K562 treated with DMSO at 1 percent for 24 hours (cell line): ENCODE measurements around the gene ANKRD35. TPM values are rescaled to one million over a fixed set of nuclear protein-coding genes. Genes with fewer than 3 reads are reported as not detected.

Experiments
- total RNA-seq: library from RNA; unstranded; fragments of 300-600 nt; gene quantifications from 2 replicates; pipeline ENCODE4 v1.2.3, GENCODE V29; 2022; ENCODE audit warnings: low read depth; ENCODE audit not compliant: insufficient read depth

ANKRD35 gene, protein sequence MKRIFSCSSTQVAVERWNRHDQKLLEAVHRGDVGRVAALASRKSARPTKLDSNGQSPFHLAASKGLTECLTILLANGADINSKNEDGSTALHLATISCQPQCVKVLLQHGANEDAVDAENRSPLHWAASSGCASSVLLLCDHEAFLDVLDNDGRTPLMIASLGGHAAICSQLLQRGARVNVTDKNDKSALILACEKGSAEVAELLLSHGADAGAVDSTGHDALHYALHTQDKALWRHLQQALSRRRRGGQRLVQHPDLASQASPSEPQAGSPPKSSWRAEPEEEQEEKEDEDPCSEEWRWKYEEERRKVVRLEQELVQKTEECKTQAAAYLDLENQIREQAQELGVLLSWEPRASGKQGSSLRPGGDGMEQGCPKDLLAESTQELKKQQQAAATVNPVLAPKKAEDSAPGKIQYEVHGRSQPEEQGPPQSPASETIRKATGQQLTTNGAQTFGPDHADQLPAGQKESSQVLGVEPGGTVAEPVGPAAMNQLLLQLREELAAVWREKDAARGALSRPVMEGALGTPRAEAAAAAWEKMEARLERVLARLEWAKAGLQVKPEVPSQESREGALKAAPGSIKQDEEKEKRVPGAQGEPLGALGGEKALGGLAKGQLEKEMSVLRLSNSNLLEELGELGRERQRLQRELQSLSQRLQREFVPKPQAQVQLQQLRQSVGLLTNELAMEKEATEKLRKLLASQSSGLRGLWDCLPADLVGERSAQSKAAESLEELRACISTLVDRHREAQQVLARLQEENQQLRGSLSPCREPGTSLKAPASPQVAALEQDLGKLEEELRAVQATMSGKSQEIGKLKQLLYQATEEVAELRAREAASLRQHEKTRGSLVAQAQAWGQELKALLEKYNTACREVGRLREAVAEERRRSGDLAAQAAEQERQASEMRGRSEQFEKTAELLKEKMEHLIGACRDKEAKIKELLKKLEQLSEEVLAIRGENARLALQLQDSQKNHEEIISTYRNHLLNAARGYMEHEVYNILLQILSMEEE
- 0.29 and 0.47 TPM in 2 replicates for total RNA-seq

DNA sequence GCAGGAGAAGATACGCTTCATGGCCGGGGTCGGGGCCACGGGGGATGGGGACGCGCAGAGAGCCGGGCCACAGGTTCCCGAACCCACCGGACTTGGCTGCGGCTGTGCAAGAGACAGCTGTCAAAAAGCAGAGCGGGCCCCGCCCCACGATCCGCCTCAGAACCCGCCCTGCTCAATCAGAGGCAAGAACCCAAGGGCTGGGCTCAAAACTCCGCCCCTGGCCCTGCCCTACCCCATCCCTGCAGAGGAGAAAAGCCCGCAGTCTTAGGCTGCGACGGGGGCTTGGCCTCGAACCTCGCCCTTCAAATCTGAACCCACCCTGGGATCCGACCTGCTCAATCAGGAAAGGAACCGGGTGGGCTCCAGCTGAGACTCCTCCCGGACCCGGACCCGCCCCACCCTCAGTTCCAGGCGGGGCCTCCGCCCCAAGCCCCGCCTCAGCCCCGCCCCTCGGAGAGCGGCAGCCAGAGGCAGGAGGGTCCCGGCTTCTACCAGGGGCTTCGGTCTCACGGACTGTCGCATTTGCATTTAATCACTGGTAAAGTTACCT is at the start of gene ANKRD35:
TSS of gene ANKRD35 (minus strand) at position 129 of the 550 bp plus-strand sequence. CDS start at position 21, 108 bp downstream.

DNA sequence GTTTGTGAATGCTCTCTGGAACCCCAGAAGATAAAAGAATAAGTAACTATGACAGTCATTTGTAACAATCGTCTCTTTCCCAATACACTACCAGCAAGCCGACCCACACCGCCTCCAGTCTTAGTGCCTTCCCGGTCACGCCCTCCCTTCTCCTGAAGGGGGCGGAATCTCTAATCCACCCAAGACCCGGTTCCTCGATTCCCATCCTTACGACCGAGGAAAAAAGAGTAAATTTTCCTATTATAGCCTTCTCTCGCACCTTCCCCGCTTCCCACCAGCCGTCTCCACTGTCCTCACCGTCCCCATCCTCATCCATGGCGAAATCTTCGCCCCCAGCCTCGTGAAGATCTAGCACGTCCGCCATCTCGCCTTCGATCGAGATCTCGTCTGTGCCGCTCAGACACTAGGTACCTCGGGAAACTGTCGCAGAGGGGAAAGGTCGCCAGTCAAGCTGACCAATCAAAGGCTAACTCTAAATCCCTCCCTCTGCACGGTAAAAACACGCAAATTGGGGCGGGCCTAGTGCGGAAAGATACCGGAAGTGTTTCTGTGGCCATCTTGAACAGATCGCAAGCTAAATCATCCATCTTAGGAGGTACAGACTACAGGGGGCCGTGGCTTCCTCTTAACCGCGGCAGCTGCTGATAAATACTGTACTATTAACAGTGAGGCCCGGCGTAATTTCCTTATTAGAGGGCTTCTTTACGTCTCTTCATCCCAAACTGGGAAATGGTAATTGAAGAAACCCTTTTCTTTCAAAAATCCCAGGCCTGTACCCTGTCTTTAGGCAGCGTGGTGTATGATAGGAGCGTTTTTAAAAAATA is 41.6 kb upstream of the ANKRD35 start, which contains the start of gene RBM8A:
TSS of gene RBM8A (minus strand) at position 422 of the 824 bp plus-strand sequence. CDS start at position 364, 58 bp downstream.

DNA sequence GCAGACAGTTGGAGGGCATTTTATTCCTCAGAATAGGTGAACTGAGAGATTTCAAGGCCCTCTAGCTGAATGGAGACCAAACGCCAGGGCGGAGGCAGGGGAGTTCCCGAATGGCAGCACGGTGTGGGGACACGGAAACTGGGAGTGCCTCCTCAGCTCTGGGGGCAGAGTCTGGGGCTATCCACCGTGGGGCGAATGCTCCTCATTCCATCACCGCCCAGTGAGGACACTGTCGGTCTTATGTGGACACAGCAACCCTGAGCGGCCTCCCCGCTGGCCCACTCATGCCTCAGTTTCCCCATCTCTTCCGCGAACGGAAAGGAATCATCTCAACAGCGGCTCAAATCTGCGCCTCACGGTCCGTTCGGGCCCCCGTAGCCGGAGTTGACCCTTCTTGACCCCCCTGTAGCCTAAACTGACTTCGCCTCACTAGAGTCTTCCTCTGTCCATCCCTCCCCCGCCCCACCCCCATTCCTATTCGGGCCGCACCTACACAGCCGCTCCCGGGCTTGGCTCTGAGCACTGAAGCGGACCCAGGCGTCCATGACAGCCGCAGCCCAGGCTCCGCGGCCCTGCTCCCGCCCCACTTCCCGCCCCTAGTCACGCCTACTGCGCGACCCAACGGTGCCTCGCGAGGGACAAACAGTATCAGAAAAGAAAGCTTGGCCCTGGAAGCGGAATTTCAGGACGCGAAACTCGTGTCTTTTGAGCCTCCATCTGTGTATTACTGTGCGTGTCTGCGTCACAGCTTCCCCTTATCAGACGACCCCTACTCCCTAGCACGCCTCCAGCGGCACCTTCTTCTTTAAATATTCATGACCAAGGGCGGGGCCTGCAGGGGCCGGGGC is 32.7 kb upstream of the ANKRD35 start, which contains the start of gene PEX11B:
TSS of gene PEX11B (minus strand) at position 574 of the 848 bp plus-strand sequence. CDS start at position 545, 29 bp downstream.

GRCh38 chr1:145858901-145859490 is 26.7 kb downstream of the ANKRD35 start, which contains the start of gene PIAS3:
Gene PIAS3 (minus strand): TSS chr1:145859081. CDS start chr1:145858990, 91 bp downstream.

DNA sequence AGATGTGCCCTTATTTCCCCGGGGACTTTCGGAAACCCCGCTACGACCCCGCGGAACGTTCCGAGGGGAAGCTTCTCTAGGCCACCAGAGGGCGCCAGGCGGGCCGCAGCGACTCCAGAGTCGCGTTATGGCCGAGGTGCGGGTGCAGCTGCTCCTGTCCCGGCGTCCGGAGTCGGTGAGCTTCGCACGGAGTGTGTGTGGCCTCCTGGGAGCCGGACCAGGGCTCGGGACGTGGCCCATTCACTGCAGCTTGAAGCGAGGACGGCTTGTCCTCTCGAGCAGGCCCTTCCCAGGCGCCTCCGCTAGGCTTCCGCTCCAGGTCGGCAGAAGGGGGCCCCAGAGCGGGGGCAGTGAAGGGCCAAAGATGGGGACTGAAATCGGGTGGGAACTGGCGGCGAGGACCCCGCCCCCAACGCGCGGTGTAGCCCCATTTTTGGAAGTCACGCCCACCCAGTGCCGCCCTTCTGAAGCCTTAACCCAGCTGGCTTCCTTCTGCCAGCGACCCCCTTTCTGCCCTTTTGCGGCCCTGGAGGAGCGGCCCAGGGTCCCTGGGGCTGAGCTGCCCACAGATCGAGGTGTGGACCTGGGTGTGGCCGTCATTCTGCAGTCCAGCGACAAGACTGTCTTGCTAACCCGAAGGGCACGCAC is 40.0 kb downstream of the ANKRD35 start, which contains the start of gene NUDT17:
TSS of gene NUDT17 (plus strand) at position 117 of the 648 bp plus-strand sequence. CDS start at position 128, 11 bp downstream.

GRCh38 chr1:145823565-145824498 is 61.8 kb downstream of the ANKRD35 start, which contains the start of the genes POLR3C and RNF115:
Gene POLR3C (plus strand): TSS chr1:145824200. CDS start chr1:145825777, 1,577 bp downstream.
Gene RNF115 (minus strand): TSS chr1:145824095. CDS start chr1:145823873, 222 bp downstream.

Other genes starting within 250 kb of the ANKRD35 start
- 0.27 TPM in 1 of 2 replicates, not detected in the other for gene PDZK1, start 178.5 kb downstream of the ANKRD35 start, total RNA-seq
- gene CD160, start 166.4 kb downstream of the ANKRD35 start, total RNA-seq, result not detected in 2 replicates
- 6.0 and 6.1 TPM in 2 replicates for gene RNF115, start 61.8 kb downstream of the ANKRD35 start, total RNA-seq
- 45.7 and 47.6 TPM in 2 replicates for gene POLR3C, start 61.7 kb downstream of the ANKRD35 start, total RNA-seq
- gene NUDT17, start 40.2 kb downstream of the ANKRD35 start, total RNA-seq, result 9.2 and 10.1 TPM in 2 replicates
- gene PIAS3, start 26.8 kb downstream of the ANKRD35 start, total RNA-seq, result 21.1 and 28.0 TPM in 2 replicates
- gene ITGA10, start 24.2 kb upstream of the ANKRD35 start, total RNA-seq, result 0.21 and 0.41 TPM in 2 replicates
- 26.7 TPM in 2 replicates for gene PEX11B, start 32.9 kb upstream of the ANKRD35 start, total RNA-seq
- gene RBM8A, start 41.6 kb upstream of the ANKRD35 start, total RNA-seq, result 153 and 166 TPM in 2 replicates
- gene LIX1L, start 72.2 kb upstream of the ANKRD35 start, total RNA-seq, result 12.5 and 15.0 TPM in 2 replicates
- 2.9 and 3.0 TPM in 2 replicates for gene ANKRD34A, start 78.7 kb upstream of the ANKRD35 start, total RNA-seq
- 67.0 and 71.8 TPM in 2 replicates for gene POLR3GL, start 78.8 kb upstream of the ANKRD35 start, total RNA-seq
- gene TXNIP, start 110.7 kb upstream of the ANKRD35 start, total RNA-seq, result 358 and 397 TPM in 2 replicates
- 2.8 and 5.0 TPM in 2 replicates for gene HJV, start 135.9 kb upstream of the ANKRD35 start, total RNA-seq